ENCODE results near the gene NFKB1. TPM values are rescaled to one million over a fixed set of nuclear protein-coding genes. Genes with fewer than 3 reads are reported as not detected.

The NFKB1 gene
- total and polyA plus RNA-seq, 5 experiments from 2014 or later, result 27.5 to 101 (median 82.2) TPM

- Mint-ChIP-seq H3K27ac (peak overlapping the region in 3 of 10 donors; percentile 3 to 17 (median 9)), H3K27me3 (peaks cover 0 to 2% (median 0%) of the 10 kb centered on the region in 5 donors), H3K9me3 (no peaks in the 10 kb centered on the region), H3K4me3 (no peak overlapping the region), H3K36me3 (peaks cover 4 to 46% (median 39%) of the 10 kb centered on the region in 3 donors), H3K4me1 (peaks cover 5 to 28% (median 23%) of the 10 kb centered on the region in 4 donors)
- POLR2A ChIA-PET, result interaction anchor here (0.6 kb wide), 1 partner anchor 211 kb away, joined by 4 read pairs; no protein-coding TSS in a partner anchor
- ATAC-seq (no peak), DNase-seq (no peak)
These were observed 136.2 kb downstream of the NFKB1 start for GRCh38 chr4:102637391-102637790.

GRCh38 chr4:102638621-102639020, 137.5 kb downstream of the NFKB1 start:
- H3K27ac Mint-ChIP-seq, result peak overlapping the region in 6 of 10 donors; percentile 7 to 97 (median 50)
- H3K27me3 Mint-ChIP-seq, result peaks cover 0 to 2% (median 0%) of the 10 kb centered on the region in 5 donors

GRCh38 chr4:102639598-102639997, 138.4 kb downstream of the NFKB1 start:
- H3K36me3 Mint-ChIP-seq, result peaks cover 4 to 50% (median 41%) of the 10 kb centered on the region in 3 donors
- H3K4me1 Mint-ChIP-seq, result peaks cover 9 to 28% (median 17%) of the 10 kb centered on the region in 4 donors
- H3K4me3 Mint-ChIP-seq, result peak overlapping the region; percentile 22 to 88 (median 78)
- ATAC-seq (peak; percentile 45 to 86), DNase-seq (peak in 2 of 10 donors; percentile 41 to 65)
- peaks cover 0 to 2% (median 0%) of the 10 kb centered on the region in 5 donors for H3K27me3 Mint-ChIP-seq
- H3K9me3 Mint-ChIP-seq, result no peaks in the 10 kb centered on the region
- POLR2A ChIA-PET, result interaction anchor here (0.6 to 1.2 kb wide), 2 partner anchors 136 to 228 kb away, joined by 3 read pairs; no protein-coding TSS in a partner anchor
- peak overlapping the region in 6 of 10 donors; percentile 86 to 97 (median 89) for H3K27ac Mint-ChIP-seq

More at GRCh38 chr4:102638621-102639020, 137.5 kb downstream of the NFKB1 start:
- POLR2A ChIA-PET, result no interaction called here
- ATAC-seq (no peak), DNase-seq (no peak)
- H3K36me3 Mint-ChIP-seq, result peaks cover 4 to 46% (median 37%) of the 10 kb centered on the region in 3 donors
- peaks cover 7 to 28% (median 18%) of the 10 kb centered on the region in 4 donors for H3K4me1 Mint-ChIP-seq
- peak overlapping the region in 2 of 10 donors; percentile 81 to 88 for H3K4me3 Mint-ChIP-seq
- no peaks in the 10 kb centered on the region for H3K9me3 Mint-ChIP-seq

- H3K27me3 Mint-ChIP-seq, result peaks cover 0 to 2% (median 0%) of the 10 kb centered on the region in 5 donors
- ATAC-seq (no peak), DNase-seq (no peak)
- H3K36me3 Mint-ChIP-seq, result peaks cover 4 to 54% (median 44%) of the 10 kb centered on the region in 3 donors
- no peak overlapping the region for H3K4me3 Mint-ChIP-seq
- POLR2A ChIA-PET, result interaction anchor here (0.9 to 1.2 kb wide), 2 partner anchors 14 to 138 kb away, joined by 3 read pairs; no protein-coding TSS in a partner anchor
- H3K4me1 Mint-ChIP-seq, result peaks cover 6 to 28% (median 15%) of the 10 kb centered on the region in 4 donors
- peak overlapping the region in 3 of 10 donors; percentile 34 to 84 (median 58) for H3K27ac Mint-ChIP-seq
- H3K9me3 Mint-ChIP-seq, result no peaks in the 10 kb centered on the region
These were observed 139.5 kb downstream of the NFKB1 start for GRCh38 chr4:102640669-102641068.

GRCh38 chr4:102641793-102642192, 140.6 kb downstream of the NFKB1 start:
- Mint-ChIP-seq H3K4me3 (no peak overlapping the region), H3K27me3 (peaks cover 0 to 2% (median 0%) of the 10 kb centered on the region in 5 donors), H3K36me3 (peaks cover 4 to 57% (median 44%) of the 10 kb centered on the region in 3 donors), H3K27ac (no peak overlapping the region), H3K9me3 (no peaks in the 10 kb centered on the region), H3K4me1 (peaks cover 6 to 36% (median 18%) of the 10 kb centered on the region in 4 donors)
- ATAC-seq (no peak), DNase-seq (no peak)
- POLR2A ChIA-PET, result interaction anchor here (0.6 kb wide), 1 partner anchor 232 kb away, joined by 3 read pairs; no protein-coding TSS in a partner anchor

GRCh38 chr4:102642631-102643298, 141.6 kb downstream of the NFKB1 start:
- Mint-ChIP-seq H3K27ac (no peak overlapping the region), H3K4me1 (peaks cover 9 to 43% (median 26%) of the 10 kb centered on the region in 4 donors)

GRCh38 chr4:102647117-102647516, 146.0 kb downstream of the NFKB1 start:
- no peaks in the 10 kb centered on the region for H3K27me3 Mint-ChIP-seq

More at GRCh38 chr4:102642631-102643298, 141.6 kb downstream of the NFKB1 start:
- H3K27me3 Mint-ChIP-seq, result peaks cover 0 to 2% (median 0%) of the 10 kb centered on the region in 5 donors
- ATAC-seq (no peak), DNase-seq (no peak)
- peaks cover 4 to 48% (median 43%) of the 10 kb centered on the region in 3 donors for H3K36me3 Mint-ChIP-seq
- H3K9me3 Mint-ChIP-seq, result no peaks in the 10 kb centered on the region
- POLR2A ChIA-PET, result no interaction called here
- no peak overlapping the region for H3K4me3 Mint-ChIP-seq

GRCh38 chr4:102657206-102657605, 156.0 kb downstream of the NFKB1 start:
- H3K36me3 Mint-ChIP-seq, result peaks cover 0 to 25% (median 20%) of the 10 kb centered on the region in 3 donors
- H3K27ac Mint-ChIP-seq, result no peak overlapping the region
- no peaks in the 10 kb centered on the region for H3K27me3 Mint-ChIP-seq
- no peak for ATAC-seq
- no peaks in the 10 kb centered on the region for H3K9me3 Mint-ChIP-seq
- H3K4me1 Mint-ChIP-seq, result no peaks in the 10 kb centered on the region
- POLR2A ChIA-PET, result interaction anchor here (1.0 kb wide), 1 partner anchor 27 kb away, joined by 3 read pairs; no protein-coding TSS in a partner anchor
- DNase-seq, result no peak
- H3K4me3 Mint-ChIP-seq, result no peak overlapping the region

More at GRCh38 chr4:102647117-102647516, 146.0 kb downstream of the NFKB1 start:
- Mint-ChIP-seq H3K27ac (peak overlapping the region in 7 of 10 donors; percentile 3 to 76 (median 23)), H3K9me3 (no peaks in the 10 kb centered on the region), H3K36me3 (peaks cover 16 to 57% (median 46%) of the 10 kb centered on the region in 3 donors), H3K4me3 (no peak overlapping the region), H3K4me1 (peaks cover 7 to 19% (median 14%) of the 10 kb centered on the region in 4 donors)
- POLR2A ChIA-PET, result no interaction called here
- ATAC-seq (no peak), DNase-seq (no peak)

- DNase-seq, result no peak
- Mint-ChIP-seq H3K4me1 (peaks cover 0 to 2% (median 0%) of the 10 kb centered on the region in 4 donors), H3K36me3 (peaks cover 4 to 46% (median 28%) of the 10 kb centered on the region in 3 donors), H3K9me3 (no peaks in the 10 kb centered on the region), H3K4me3 (no peak overlapping the region), H3K27me3 (no peaks in the 10 kb centered on the region), H3K27ac (no peak overlapping the region)
- POLR2A ChIA-PET, result no interaction called here
- ATAC-seq, result no peak
These were observed 161.9 kb downstream of the NFKB1 start for GRCh38 chr4:102663073-102663472.

- ATAC-seq (no peak), DNase-seq (no peak)
- Mint-ChIP-seq H3K9me3 (no peaks in the 10 kb centered on the region), H3K4me1 (peaks cover 0 to 2% (median 0%) of the 10 kb centered on the region in 4 donors), H3K36me3 (peaks cover 4 to 68% (median 39%) of the 10 kb centered on the region in 3 donors), H3K27ac (no peak overlapping the region), H3K4me3 (no peak overlapping the region), H3K27me3 (no peaks in the 10 kb centered on the region)
- POLR2A ChIA-PET, result no interaction called here
These were observed 164.4 kb downstream of the NFKB1 start for GRCh38 chr4:102665527-102665926.
